SK-N-MC (cell line): Measurements from ENCODE around the gene PRRT4.

Source experiments
- EZH2 ChIP-seq: fragments of 200-600 bp; sonication (generic); IDR thresholded peaks from one replicate; pipeline ENCODE4 v1.6.1; 2017; ENCODE audit warnings: antibody characterized with exemption
- POLR2AphosphoS5 ChIP-seq: IDR thresholded peaks from 2 replicates; pipeline ENCODE4 v1.6.1; 2012; ENCODE audit warnings: mild to moderate bottlenecking, low read depth, low read length, borderline replicate concordance

DNA sequence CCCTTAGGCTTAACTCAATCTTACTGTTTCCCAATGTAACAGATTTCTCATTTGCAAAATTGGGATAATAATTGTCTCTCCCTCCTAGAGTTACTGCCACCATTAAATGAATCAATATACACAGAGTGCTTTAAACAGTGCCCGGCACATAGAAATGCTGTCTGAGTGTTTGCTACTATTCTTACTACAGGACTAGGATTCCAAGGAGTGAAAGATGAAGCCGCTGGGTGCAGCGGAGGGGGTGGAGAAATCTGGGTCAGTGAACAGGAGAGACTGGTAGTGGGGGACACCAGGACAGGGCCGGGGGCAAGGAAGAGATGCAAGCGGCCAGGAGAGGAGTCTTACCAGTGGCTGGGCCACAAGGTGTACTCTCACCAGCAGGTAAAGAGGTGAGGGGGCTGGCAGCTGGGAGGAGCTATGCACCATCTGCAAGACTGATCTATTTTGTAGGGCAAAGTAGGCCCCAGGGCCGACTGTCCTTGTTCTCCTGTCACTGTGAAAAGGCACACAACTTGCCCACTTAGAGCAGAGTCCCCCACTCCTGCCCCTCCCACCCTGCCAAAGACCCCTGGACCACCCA lies 18.5 kb upstream of the PRRT4 start:
- no peak for TF ChIP-seq EZH2
- no peak for TF ChIP-seq POLR2AphosphoS5
